Measurements from ENCODE around the gene KRTAP9-4.

- no peak for TF ChIP-seq CTCF (IDR thresholded peaks at IDR 0.05)
- TF ChIP-seq POLR2A (IDR thresholded peaks at IDR 0.05): no peak
Observed at GRCh38 chr17:41294016-41294415, 44.5 kb downstream of the KRTAP9-4 start.
